GM19351 (cell line): ENCODE measurements around the gene PLEKHH2.
"Not testable (repeated sequence)": the region's sequence is repeated elsewhere in the genome, so short reads cannot be mapped to it uniquely, and the experiment has no call there.

Experiments used
- ATAC-seq: cut with Tn5 transposase; IDR thresholded peaks from one replicate; pipeline ENCODE4 v1.9.1; 2021; ENCODE audit warnings: mild to moderate bottlenecking, moderate library complexity; ENCODE audit not compliant: unreplicated experiment

PLEKHH2 gene

GRCh38 chr2:43636153-43636552 is 907 bp upstream of the PLEKHH2 start:
- not testable (repeated sequence) for ATAC-seq

- ATAC-seq, result no peak
These were observed 439 bp upstream of the PLEKHH2 start for GRCh38 chr2:43636621-43637020.

- no peak for ATAC-seq
These were observed 5.3 kb downstream of the PLEKHH2 start for GRCh38 chr2:43642363-43642762.

- no peak for ATAC-seq
These were observed 6.6 kb downstream of the PLEKHH2 start for GRCh38 chr2:43643680-43644079.

GRCh38 chr2:43648994-43649701 is 12.1 kb downstream of the PLEKHH2 start:
- no peak for ATAC-seq

GRCh38 chr2:43653506-43653905 is 16.4 kb downstream of the PLEKHH2 start:
- ATAC-seq, result no peak

GRCh38 chr2:43657241-43657640 is 20.2 kb downstream of the PLEKHH2 start:
- no peak for ATAC-seq

- ATAC-seq, result no peak
These were observed 38.7 kb downstream of the PLEKHH2 start for GRCh38 chr2:43675646-43676321.

- no peak for ATAC-seq
These were observed 39.4 kb downstream of the PLEKHH2 start, which contains the start of gene C1GALT1C1L for GRCh38 chr2:43676322-43677050. TSS of gene C1GALT1C1L (minus strand) at chr2:43676429. CDS start at chr2:43676322, 107 bp downstream.

- ATAC-seq, result not testable (repeated sequence)
These were observed 40.7 kb downstream of the PLEKHH2 start for GRCh38 chr2:43677783-43678182.

GRCh38 chr2:43685357-43685756 is 48.3 kb downstream of the PLEKHH2 start:
- no peak for ATAC-seq

- no peak for ATAC-seq
These were observed 52.9 kb downstream of the PLEKHH2 start for GRCh38 chr2:43689999-43690398.

GRCh38 chr2:43692428-43692994 is 55.5 kb downstream of the PLEKHH2 start:
- ATAC-seq, result no peak

- not testable (repeated sequence) for ATAC-seq
These were observed 61.1 kb downstream of the PLEKHH2 start for GRCh38 chr2:43698140-43698539.

- ATAC-seq, result no peak
These were observed 62.7 kb downstream of the PLEKHH2 start for GRCh38 chr2:43699761-43700160.

- no peak for ATAC-seq
These were observed 64.1 kb downstream of the PLEKHH2 start for GRCh38 chr2:43701111-43701510.

GRCh38 chr2:43707255-43708015 is 70.4 kb downstream of the PLEKHH2 start:
- no peak for ATAC-seq

- no peak for ATAC-seq
These were observed 71.1 kb downstream of the PLEKHH2 start for GRCh38 chr2:43708178-43708577.

GRCh38 chr2:43708891-43709290 is 71.8 kb downstream of the PLEKHH2 start:
- no peak for ATAC-seq

- no peak for ATAC-seq
These were observed 73.8 kb downstream of the PLEKHH2 start for GRCh38 chr2:43710866-43711265.

GRCh38 chr2:43714164-43714563 is 77.1 kb downstream of the PLEKHH2 start:
- no peak for ATAC-seq
